GM21529 (cell line): ENCODE results near the gene HDDC2.

Source experiments
- ATAC-seq: cut with Tn5 transposase; IDR thresholded peaks from one replicate; pipeline ENCODE4 v1.9.1; 2021; ENCODE audit not compliant: unreplicated experiment

Gene HDDC2, protein sequence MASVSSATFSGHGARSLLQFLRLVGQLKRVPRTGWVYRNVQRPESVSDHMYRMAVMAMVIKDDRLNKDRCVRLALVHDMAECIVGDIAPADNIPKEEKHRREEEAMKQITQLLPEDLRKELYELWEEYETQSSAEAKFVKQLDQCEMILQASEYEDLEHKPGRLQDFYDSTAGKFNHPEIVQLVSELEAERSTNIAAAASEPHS

DNA sequence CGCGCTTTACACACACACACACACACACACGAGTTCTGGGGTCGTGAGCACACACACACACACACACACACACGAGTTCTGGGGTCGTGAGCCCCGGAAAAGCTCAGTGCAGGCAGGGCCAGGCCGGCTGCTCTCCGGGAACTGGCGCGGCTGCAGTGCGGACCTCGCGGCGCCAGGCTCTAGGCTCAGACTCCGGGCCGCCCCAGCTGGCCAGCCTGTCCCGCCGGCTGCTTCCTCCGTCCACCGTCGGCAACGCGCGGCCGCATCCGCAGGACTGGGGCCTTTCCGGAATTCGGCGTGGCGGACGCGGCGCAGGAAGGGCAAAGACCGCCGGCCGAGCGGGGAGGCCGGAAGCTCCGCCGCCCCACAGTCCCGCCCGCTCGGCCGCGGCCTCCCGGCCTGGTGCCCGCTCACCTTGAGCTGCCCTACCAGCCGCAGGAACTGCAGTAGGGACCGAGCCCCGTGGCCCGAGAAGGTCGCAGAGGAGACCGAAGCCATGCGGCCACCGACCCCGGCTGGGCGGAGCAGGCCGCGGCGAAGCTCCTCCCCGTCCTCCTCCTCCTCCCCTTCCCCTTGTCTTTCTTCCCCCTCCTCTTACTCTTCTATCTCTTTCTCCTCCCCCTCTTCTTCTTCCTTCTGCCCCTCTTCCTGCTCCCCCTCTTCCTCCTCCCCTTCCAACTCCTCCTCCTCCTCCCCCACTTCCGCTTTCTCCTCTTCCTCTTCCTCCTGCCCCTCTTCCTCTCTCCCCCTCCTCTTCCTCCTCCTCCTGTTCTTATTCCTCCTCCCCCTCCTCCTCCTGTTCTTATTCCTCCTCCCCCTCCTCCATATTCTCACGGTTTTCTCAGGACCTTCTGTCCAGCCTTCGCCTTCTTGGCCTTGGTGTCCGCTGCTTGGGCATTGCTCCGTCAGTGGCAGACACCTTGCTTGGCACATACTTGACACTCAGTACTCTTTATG is at the start of gene HDDC2:
Gene HDDC2, minus strand, starts transcription at position 533 of the 957 bp plus-strand sequence. Its CDS starts 35 bp downstream, at position 498.
- peak; percentile 79 for ATAC-seq

DNA sequence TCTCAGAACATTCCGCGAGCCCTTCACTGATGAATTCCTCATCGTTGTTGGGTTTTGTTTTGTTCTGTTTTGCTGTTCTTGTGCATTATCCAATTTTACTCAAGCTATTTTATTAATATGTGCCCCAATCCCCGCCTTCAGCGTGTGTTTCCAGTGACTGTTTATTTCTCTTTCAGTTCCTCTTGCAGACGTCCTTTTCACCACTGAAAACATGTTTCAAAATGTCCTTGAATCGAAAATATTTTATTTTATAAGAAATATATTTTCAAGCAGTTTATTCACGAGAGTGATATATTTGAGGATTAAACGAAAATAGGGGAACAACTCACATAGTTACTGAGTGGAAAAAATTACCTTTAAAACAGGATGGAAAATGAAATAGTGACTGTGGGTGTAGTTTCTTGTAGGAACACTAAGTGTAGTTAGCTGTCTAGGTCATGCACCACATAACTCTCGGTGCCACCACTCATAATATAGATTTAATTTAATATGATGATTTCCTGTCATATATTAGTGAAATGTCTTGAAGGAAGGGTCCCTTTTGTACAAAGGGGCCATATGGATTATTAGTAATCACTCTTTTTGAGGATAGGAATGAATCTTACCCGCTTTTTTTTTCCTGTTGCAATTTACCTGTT is 45.3 kb upstream of the HDDC2 start:
- peak; percentile 87 for ATAC-seq

DNA sequence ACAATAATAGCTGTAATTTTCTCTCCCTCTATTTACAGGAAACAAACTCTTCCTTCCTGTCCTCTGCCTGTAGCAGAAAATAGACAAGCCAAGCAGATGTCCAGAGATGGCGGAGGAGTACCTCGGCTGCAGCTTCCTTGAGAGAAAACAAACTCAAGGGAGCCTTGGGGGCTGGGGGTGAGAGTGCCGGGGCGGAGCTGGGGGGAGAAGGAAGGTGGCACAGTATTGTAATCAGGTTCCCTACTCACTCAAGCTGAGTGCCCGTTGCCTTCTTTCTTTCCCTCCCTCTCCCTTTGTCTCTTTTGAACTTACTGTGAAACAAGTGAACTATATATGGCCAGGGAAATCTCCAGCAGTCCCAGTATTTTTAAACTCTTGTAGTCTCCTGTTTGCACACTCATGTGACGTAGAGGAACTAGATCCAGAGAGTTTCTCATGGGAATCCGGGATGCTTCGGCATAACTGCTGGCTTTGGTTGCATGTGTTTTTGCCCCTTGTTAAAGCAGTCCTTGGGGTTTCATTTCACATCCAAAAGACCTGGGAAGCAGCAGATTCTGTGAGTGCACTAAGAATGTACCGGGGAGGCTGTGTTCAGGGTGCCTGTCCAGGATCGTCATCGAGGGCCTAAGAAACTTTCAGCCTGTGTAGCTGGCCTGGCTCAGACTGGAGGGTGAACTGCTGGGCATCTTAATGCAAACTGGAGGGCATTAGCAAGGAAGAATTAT is 44.6 kb upstream of the HDDC2 start:
- peak; percentile 57 for ATAC-seq

DNA sequence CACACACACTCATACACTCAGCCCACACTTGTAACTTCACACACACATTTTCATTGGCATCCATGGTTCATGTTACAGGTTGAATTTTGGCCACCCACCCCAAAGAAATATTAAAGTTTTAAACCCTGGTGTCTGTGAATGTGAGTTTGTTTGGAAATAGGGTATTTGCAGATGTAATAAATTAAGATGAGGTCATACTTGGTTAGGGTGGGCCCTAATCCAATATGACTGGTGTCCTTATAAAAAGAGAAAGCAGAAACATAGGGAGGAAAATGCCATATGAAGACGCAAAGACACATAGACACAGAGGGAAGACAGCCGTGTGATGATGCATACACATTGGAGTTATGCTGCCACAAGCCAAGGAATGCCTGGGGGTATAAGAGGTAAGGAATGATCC is 39.7 kb upstream of the HDDC2 start:
- no peak for ATAC-seq

DNA sequence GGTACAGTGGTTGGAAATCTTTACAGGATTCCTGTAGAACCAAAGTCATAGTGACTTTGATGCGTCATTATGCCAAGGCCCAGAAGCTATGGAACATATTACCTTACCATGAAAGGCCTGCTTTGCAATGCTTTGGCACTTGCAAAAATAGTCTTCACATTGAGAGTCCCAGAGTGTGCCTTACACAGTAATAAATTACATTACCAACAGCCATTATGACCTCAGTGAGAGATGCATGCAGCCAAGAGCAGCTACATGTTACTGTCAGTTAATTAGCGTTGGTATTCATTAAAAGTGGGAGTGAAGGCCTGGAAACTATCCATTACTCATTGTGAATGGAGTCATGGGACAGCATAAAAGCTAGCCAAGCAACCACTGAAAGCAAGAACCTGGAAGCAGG is 39.2 kb upstream of the HDDC2 start:
- no peak for ATAC-seq

DNA sequence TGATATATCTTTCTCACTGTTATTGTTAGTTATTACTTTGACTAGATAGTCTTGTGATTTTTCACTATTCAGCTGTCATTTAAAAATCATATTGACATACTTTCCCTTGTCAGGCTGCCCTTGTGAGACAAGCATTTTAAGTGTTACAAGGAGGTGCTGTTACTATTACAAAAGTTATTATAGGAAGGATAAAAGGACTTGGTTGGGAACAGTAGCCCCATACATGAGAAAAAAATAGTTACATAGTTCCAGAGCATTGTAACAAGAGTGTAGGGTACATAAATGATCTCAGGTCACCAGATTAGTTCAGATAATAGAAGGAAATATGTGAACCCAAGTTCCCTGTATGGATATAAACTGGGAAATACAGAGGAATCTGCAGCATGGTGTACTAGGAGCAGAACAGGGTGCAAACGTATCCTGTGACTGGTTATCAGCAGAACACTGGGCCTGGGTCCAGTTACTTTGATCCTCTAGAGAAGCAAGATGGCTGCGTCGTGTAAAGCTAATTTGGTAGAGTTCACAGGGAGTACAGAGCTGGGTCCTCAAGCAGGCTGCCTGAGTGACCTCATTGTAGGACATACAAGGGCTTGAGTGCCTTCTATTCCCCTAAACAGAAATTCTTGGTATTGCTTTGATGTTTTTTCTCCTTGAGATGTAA is 38.5 kb upstream of the HDDC2 start:
- no peak for ATAC-seq

DNA sequence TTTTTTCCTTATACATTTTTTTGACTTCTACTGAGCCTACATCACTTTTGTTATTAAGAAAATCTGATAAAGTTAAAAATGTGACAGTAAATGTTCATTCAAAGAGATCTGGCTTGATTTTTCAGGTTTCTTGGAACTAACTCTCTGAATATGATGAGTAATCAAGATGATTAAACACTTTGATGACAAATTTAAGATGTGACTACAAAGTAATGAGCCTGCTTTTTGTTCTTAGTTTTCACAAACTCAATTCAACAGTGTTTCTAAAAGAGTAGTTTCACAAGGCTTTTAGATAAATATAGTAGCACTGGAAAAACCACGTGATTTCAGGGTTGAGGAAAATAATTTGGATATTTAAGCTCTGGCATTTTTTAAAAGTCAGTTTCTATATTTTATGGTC is 37.9 kb upstream of the HDDC2 start:
- ATAC-seq, result no peak

DNA sequence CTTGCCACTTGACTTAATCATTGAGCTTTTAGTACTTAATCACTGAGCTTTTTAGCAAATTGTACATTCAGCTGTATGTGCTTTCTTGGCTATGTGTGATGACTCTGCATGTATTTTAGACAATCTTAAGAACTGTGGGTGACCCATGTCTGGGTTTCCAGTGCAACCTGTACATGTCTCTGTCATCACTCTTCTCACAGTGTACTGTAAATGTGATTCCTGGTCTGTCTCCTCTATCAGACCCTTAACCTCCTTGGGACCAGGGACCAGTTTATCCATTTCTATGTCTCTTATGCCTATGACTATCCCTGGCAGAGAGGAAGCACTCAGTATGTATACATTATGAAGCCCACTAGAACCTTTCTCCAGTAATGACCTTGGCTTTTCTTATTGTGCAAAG is 36.6 kb upstream of the HDDC2 start:
- no peak for ATAC-seq

DNA sequence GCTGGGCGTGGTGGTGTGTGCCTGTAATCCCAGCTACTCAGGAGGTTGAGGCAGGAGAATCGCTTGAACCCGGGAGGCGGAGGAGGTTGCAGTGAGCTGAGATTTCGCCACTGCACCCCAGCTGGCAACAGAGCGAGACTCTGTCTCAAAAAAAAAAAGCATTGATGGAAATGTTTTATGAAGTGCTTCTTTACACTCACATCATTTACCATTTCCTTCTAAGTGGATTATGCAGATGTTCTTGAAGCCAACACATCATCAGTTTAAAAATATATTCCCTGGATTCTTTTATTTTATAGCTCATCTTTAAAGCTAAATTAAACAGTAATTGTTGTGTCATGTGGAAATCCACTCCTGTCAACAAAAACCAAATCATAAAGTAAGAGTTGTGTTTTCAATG is 35.9 kb upstream of the HDDC2 start:
- no peak for ATAC-seq

DNA sequence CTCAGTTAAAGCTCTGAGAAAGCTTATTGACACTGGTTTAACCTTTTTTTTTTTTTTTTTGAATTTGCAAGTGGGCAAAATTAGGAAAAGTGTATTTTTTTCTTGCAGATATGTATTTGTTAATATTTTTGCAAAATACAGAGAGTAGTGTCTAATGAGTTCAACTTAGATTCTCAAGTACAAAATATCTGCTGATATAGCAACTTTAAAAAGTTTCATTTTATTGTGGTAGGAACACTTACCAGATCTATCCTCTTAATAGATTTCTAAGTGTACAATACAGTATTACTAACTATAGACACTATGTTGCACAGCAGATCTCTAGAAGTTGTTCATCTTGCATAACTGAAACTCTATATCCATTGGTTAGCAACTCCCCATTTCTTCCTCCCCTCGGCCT is 30.9 kb upstream of the HDDC2 start:
- no peak for ATAC-seq

DNA sequence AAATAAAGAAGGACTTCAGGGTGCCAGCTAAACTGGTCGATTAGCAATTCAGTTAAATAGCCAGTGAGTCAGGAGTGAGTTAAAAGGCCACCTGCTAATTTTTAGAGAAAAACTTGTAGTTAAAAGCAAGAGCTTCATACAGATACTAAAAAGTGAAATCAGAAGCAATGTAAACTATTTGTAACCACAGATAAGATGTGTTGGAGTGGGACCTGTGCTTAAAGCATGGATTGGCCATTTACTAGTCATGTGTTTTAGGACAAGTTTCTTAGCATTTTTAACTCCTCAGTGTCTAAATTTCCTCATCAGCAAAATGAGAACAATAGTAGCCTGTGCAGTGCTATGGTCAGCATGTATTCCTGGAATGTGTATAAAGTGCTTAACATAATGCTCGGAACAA is 23.8 kb upstream of the HDDC2 start:
- no peak for ATAC-seq

DNA sequence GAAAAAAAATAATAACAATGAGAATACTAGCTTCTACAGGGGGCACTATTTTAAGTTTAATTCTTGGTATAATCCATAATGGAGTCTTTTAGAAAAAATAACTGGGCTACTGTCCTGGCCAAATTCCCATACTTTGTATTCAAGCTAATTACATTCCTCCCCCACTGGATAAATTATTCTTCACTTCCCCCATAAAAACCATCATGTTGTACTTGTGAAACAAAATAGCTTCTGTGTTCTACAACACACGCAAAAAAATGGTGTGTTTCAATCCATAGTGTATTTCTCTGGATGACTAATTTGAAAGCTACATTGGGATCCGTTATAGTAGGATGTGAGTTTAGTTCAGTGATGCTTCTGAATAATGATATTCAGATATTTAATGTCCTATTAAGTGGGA is 21.6 kb upstream of the HDDC2 start:
- no peak for ATAC-seq

DNA sequence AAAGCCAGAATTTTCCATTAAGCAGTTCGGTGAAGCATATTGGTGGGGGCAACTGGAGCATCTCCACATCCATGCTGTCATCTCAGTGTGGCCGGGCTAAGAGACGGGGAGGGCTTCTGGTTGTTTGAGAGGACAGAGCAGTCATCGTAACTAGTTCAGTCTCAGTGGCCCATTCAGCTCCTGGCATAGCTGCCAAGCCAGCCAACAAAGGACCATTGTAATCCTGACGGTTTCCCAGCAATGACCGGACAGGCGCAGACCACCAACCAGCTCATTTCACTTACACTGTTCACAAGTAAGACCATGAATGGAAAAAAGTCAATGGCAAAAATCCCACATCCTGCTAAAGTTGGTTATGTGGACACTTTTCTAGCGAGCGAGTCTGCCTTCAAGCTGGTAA is 14.9 kb upstream of the HDDC2 start:
- ATAC-seq, result no peak

DNA sequence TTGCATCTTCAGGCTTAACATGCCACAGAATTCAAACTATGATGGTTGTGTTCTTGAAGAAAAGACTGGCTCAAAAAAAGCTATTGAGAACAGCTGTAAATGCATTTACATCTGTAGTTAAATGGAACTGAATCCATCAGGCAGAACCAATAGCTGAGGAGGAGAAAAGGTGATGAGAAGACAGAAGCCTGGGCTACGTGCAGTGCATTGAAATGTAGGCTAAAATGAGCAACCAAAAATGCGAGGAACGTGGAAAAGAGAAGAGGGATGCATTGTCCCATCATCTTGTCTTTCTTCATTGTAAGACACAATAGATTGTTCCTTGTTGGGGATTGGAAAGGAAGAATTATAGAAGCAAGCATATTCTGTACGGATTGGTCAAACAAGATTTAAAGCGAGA is 13.8 kb upstream of the HDDC2 start:
- no peak for ATAC-seq

DNA sequence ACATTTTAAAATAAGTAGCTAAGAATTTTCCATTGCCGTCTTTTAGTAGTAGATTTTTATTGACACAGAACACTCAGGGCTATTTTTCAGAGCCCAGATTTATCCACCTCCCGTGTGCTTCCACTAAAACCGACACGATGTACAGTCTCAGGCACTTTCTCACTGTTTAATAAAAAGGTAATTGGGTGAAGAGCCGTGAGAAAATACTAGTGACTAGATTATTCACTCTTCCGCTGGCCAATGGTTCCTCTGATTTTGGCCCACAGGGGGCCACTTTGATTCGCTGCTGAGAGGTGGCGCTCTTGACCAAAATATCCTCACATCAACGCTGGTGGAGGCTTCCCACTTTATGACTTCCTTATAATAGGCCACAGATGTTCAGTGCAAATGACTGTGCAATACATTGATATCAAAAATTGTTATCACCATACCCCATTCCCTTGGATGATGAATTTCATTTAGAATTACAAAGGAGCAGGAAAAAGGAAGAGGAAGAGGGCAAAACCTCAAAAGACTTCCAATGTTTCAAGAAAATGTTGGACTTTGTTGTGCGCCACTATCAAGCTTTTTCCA is 12.3 kb upstream of the HDDC2 start:
- ATAC-seq, result peak; percentile 90

DNA sequence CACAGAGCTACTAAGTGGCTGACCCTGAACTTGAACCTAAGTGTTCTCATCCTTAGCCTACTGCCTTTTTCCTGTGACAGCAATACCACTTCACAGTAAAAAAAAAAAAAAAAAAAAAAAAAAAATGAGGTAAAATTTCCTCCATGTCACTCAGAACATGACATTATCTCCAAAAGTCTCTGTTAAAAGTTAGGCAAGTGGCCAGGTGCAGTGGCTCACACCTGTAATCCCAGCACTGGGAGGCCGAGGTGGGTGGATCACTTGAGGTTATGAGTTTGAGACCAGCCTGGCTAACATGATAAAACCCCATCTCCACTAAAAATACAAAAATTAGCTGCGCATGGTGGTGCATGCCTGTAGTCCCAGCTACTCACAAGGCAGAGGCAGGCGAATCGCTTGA is 11.2 kb upstream of the HDDC2 start:
- no peak for ATAC-seq

DNA sequence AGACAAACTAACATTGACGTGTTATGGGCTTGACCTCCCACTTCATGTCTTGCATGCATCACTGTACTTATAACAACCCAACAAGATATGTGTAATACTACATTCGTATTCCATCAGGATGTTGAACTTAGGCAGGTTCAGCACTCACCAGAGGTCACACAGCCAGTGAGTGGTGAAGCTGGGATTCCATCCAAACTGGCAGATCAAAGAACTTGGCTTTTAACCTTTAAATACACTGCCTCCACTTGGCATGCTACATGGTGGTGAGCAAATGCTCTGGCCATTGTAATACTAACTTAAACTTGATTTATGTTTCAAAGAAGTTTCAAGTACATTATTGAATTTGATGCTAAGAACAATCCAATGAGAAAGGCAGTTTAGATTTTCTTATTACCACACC is 10.7 kb upstream of the HDDC2 start:
- no peak for ATAC-seq

DNA sequence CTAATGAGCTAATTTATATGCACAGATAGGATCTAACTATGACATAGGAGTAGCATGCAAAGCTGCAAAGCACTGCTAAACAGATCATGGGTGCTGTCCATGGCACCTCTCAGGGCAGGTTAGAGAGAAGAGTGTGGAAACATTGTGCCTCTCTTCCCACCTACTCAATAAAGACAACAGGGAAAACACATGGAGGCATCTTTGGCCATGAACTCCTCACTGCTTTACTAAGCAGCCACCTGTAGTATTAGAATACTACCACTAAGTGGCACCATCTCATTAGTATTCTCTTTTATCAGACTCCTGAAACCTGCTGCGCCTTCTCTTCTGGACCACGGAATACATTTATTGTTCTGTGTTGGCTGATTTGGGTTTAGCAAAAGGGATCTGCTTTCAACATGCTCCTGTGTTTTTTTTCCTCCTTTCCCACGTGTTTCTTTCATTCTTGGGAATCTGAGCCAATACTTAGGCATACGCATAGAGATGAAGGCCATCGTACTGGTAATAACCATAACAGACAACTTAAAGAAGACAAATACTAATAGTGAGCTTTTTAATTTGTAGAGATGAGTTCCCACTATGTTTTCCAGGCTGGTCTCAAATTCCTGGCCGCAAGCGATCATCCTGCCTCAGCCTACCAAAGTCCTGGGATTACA is 9.4 kb upstream of the HDDC2 start:
- peak; percentile 81 for ATAC-seq

DNA sequence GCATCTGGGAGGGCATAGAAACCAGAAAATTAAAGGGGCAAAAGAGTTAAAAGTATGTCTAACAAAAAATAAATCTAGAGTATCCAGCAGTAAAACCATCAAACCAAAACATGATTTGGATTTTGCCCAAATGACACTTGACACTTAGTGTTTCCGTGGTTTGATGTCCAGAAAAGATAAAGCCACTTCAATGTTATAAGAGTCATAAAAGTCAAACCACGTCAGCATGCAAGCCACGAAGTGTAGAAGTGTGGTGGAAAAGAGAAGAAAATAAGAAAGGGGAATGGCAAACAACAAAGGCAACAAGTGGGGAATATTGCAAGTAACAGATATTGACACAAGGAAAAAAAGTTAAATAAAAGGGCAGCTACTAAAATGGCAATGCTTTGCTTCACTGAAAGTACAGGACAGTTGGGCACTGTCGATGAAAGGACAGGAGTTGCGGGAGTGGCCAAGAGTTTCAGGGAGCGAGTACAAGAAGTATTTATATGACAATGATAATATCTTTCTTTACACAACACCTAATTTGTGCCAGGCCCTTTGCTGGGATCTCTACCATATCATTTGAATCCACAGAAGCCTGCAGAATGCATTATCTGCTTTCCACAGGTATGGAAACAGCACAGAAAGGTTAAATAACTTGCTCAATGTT is 6.3 kb upstream of the HDDC2 start:
- ATAC-seq, result no peak
